DND-41 (cell line): ENCODE data around the gene MYCN.

Experiments
- EZH2 ChIP-seq: IDR thresholded peaks from 3 replicates; pipeline ENCODE4 v1.6.1; 2012; ENCODE audit warnings: borderline replicate concordance, low read depth, mild to moderate bottlenecking, moderate library complexity, low read length, inconsistent platforms; ENCODE audit not compliant: severe bottlenecking
- TF ChIP-seq, protein P1 (sequence below): IDR thresholded peaks from 2 replicates; pipeline ENCODE4 v1.5.1; 2012; ENCODE audit warnings: borderline replicate concordance, low read length, moderate library complexity, mild to moderate bottlenecking; ENCODE audit not compliant: poor library complexity, severe bottlenecking; ENCODE audit errors: extremely low read depth

DNA sequence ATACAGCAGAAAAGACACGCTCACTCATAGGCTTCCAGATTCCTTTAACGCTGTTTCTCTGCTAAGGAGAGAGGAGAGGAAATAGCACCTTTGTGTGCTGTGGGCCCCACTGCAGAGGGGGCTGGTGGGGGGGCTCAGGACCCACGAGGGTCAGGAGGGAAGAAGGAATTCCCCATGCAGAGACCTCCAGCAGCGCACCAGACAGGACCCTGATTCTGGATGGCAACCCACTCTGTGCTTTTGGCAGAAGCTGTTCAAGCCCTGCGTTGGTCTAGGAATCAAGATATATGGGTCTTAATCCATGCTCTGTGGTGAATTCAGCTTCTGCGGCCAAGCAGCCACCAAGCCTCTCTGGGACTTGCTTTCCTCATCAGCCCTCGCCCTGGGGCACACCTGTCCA, 31.0 kb downstream of the MYCN start:
- TF ChIP-seq, protein P1, sequence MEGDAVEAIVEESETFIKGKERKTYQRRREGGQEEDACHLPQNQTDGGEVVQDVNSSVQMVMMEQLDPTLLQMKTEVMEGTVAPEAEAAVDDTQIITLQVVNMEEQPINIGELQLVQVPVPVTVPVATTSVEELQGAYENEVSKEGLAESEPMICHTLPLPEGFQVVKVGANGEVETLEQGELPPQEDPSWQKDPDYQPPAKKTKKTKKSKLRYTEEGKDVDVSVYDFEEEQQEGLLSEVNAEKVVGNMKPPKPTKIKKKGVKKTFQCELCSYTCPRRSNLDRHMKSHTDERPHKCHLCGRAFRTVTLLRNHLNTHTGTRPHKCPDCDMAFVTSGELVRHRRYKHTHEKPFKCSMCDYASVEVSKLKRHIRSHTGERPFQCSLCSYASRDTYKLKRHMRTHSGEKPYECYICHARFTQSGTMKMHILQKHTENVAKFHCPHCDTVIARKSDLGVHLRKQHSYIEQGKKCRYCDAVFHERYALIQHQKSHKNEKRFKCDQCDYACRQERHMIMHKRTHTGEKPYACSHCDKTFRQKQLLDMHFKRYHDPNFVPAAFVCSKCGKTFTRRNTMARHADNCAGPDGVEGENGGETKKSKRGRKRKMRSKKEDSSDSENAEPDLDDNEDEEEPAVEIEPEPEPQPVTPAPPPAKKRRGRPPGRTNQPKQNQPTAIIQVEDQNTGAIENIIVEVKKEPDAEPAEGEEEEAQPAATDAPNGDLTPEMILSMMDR = no peak
- no peak for TF ChIP-seq EZH2
